Inflammatory macrophage (primary cell): ENCODE data around the gene PCDHGA11.
"Not testable (repeated sequence)": the region's sequence is repeated elsewhere in the genome, so short reads cannot be mapped to it uniquely, and the experiment has no call there.

Source experiments
- DNase-seq, 2 donors: peaks; one replicate each; pipeline ENCODE4 v3.0.0-alpha.2; 2020 to 2022

Gene PCDHGA11

GRCh38 chr5:141432308-141432707 is 11.5 kb downstream of the PCDHGA11 start:
- DNase-seq: not testable (repeated sequence)

- not testable (repeated sequence) for DNase-seq
Measured at GRCh38 chr5:141432726-141433125, 11.9 kb downstream of the PCDHGA11 start.

GRCh38 chr5:141434006-141434405 is 13.2 kb downstream of the PCDHGA11 start:
- DNase-seq: no peak

DNA sequence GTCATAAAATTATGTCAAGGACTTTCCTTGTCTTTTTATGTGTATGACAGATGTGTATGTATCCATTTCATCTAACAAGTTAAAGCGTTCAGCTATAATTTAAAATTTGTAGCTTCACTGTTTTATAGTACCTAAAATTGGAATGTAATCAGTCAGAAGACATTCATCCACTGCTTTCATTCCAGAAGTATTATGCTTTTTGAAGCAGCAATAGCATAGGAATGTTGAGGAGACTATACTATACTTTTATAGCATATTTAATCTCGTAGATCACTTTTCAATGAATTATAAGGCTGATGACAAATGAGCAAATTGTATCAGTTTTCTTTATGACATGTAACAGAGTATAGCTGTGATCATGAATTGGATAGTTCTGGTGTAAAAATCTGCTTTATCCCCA is 16.4 kb downstream of the PCDHGA11 start:
- DNase-seq: no peak

DNA sequence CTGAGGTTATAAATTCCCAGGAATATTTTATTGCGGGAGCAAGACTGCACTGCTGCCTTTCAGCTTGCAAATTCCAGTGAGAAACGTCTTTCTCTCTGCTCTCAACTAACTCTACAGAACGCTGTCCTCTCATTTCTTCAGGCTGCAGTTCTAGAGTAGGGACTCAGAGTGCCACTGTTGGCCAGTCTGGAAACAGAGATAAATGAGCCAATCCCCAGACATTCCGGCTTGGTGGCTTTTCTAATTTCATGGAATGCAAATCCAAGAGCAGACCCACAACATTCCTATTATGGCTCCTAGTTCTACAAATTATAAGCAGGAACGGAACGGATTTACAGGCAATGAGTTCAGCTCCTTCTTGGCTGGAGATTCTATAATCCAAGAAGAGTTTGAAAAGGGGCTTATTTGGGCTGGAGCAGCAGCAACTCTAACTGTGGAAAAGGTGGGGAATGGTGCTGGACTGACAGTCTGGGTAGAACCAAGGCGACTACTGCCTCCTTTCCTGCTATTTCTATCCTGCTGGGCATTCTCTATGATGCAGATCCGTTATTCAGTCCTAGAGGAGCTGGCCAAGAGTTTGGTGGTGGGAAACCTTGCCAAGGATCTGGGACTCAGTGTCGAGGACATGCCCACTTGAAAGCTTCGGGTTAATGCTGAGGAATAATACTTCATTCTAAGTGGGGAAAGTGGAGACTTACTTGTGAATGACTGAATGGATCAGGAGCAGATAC is 18.7 kb downstream of the PCDHGA11 start:
- no peak for DNase-seq

GRCh38 chr5:141440341-141440740 is 19.5 kb downstream of the PCDHGA11 start:
- DNase-seq: no peak

DNA sequence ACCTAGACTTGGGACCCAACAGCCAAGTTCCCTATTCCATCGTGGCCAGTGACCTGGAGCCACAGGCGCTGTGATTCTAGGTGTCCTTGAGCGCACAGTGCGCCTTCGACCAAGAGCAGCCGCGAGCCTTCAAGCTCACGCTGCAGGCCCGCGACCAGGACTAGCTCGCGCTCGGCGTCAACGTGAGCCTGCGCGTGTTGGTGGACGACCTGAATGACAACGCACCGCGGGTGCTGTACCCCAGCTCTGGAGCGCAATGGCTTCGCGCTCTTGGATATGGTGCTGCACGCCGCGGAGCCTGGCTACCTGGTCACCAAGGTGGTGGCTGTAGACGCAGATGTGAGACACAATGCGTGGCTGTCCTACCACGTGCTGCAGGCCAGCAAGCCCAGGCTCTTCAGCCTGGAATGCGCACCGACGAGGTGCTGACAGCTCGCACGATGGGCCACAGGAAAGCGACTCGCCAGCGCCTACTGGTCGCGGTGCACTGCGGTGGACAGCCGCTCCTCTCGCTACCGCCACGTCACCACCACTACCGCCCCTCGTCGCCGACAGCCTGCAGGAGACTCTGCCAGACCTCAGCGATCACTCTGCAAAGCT is 20.8 kb downstream of the PCDHGA11 start:
- DNase-seq: no peak

GRCh38 chr5:141465351-141465750 is 44.5 kb downstream of the PCDHGA11 start:
- no peak for DNase-seq
